ENCODE measurements around the gene ITGB4. TPM values are rescaled to one million over a fixed set of nuclear protein-coding genes. Genes with fewer than 3 reads are reported as not detected.

The ITGB4 gene
- total and polyA plus RNA-seq, 4 donors = 11.1 to 47.8 (median 14.8) TPM

DNA sequence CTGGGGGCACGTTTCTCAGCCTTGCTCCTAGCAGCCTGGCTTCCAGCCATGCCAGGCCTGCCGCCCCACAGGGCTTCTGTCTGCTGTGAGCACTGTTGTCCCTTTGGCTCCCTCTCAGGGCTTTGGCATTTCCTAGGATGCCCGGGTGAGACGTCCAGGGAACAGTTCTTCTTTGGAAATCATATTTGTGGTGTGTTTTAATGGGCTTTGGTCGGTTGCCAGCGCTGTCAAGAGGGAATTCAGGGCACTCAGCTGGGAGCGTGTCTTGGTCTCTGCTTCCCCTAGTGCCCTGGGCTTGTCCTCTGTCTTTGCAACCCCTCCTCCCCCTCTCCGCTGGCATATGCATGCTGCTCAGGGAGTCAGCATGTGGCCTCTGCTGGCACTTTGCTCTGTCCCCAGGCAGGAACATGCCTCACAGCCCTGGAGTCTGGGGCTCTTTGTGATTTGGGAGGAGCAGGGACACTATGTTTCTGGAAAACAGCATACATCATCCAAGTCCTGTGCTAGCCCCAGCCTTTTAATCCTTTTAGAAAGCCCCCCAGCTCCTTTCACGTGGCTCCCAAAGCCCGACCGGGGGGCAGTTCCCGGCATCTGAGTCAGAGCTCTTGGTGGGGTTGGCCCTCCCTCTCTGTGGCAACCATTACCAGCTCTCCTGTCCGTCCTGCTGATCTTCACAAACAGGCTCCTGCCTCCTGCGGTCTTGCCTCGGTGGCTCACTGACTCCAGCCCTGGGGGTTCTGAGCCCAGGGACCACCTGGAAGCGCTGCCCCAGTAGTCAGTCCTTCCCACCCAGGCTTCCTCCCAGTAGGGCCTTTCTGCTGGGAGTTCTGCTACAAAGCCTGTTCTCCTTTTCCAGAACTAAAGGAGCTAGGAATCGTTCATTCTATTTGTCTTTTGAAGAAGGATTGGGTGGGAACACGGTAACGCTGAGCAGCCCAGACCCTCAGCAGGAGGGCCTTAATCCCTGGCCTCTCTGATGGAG is 27.5 kb upstream of the ITGB4 start:
- WGBS, 2 donors = 67 to 80% methylated on average over 19 of the region's 19 CpGs
- H3K9me3 ChIP-seq (ENCODE audit: control insufficient read depth in 4 of 4, insufficient read depth in 3 of 4, low read length in 3 of 4) = peaks cover 0 to 2% (median 0%) of the 10 kb centered on the region in 4 donors
- no peak overlapping the region for H3K4me3 ChIP-seq
- peaks cover 0 to 26% (median 0%) of the 10 kb centered on the region in 5 donors for H3K4me1 ChIP-seq (ENCODE audit: control insufficient read depth in 5 of 5, insufficient read depth in 5 of 5, low read length in 5 of 5)
- no peaks in the 10 kb centered on the region for H3K27me3 ChIP-seq (ENCODE audit: control insufficient read depth in 3 of 3, insufficient read depth in 3 of 3, low read length in 2 of 3)
- no peak overlapping the region for H3K9ac ChIP-seq (ENCODE audit: insufficient read depth in 1 of 2, low read length in 2 of 2)
- peaks cover 0 to 51% (median 19%) of the 10 kb centered on the region in 4 donors for H3K36me3 ChIP-seq (ENCODE audit: control insufficient read depth in 4 of 4, insufficient read depth in 4 of 4, low read length in 4 of 4)
- DNase-seq = peak; percentile 37 to 75 (median 54)
- TF ChIP-seq, protein P1, sequence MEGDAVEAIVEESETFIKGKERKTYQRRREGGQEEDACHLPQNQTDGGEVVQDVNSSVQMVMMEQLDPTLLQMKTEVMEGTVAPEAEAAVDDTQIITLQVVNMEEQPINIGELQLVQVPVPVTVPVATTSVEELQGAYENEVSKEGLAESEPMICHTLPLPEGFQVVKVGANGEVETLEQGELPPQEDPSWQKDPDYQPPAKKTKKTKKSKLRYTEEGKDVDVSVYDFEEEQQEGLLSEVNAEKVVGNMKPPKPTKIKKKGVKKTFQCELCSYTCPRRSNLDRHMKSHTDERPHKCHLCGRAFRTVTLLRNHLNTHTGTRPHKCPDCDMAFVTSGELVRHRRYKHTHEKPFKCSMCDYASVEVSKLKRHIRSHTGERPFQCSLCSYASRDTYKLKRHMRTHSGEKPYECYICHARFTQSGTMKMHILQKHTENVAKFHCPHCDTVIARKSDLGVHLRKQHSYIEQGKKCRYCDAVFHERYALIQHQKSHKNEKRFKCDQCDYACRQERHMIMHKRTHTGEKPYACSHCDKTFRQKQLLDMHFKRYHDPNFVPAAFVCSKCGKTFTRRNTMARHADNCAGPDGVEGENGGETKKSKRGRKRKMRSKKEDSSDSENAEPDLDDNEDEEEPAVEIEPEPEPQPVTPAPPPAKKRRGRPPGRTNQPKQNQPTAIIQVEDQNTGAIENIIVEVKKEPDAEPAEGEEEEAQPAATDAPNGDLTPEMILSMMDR (IDR thresholded peaks at IDR 0.05; ENCODE audit: control extremely low read depth, extremely low read depth) = no peak
- peak; percentile 29 for ATAC-seq (ENCODE audit: insufficient read depth, low FRiP score)
- peak overlapping the region; percentile 69 to 97 for H3K27ac ChIP-seq (ENCODE audit: low read depth in 1 of 2, low read length in 1 of 2)

DNA sequence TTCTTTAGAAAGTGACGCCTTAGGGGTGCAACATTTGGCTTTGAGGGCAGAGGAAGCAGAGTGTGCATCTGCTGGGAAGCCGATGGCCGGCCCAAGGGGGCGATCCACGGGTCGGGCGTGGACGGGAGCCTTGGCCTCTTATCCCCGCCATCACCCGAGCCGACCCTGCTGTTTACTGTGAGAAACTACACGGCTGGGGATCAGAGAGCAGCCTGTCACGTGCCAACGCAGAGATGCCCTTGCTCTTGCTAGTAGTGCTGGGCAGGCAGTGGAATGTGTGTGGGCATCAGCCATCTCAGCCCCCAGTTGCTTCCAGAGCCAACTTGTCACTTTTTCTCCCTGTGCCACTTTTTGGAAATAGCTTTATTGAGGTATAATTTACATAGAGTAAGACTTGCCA is 26.7 kb upstream of the ITGB4 start:
- 84 to 90% methylated on average over 13 to 14 of the region's 14 CpGs for WGBS, 2 donors
- no peak overlapping the region for H3K9ac ChIP-seq (ENCODE audit: insufficient read depth in 1 of 2, low read length in 2 of 2)
- H3K36me3 ChIP-seq (ENCODE audit: control insufficient read depth in 4 of 4, insufficient read depth in 4 of 4, low read length in 4 of 4) = peaks cover 0 to 51% (median 20%) of the 10 kb centered on the region in 4 donors
- H3K27me3 ChIP-seq (ENCODE audit: control insufficient read depth in 3 of 3, insufficient read depth in 3 of 3, low read length in 2 of 3) = no peaks in the 10 kb centered on the region
- DNase-seq (no peak), ATAC-seq (ENCODE audit: insufficient read depth, low FRiP score) (no peak)
- H3K4me3 ChIP-seq = no peak overlapping the region
- peak overlapping the region; percentile 69 to 97 for H3K27ac ChIP-seq (ENCODE audit: low read depth in 1 of 2, low read length in 1 of 2)
- peaks cover 0 to 2% (median 0%) of the 10 kb centered on the region in 4 donors for H3K9me3 ChIP-seq (ENCODE audit: control insufficient read depth in 4 of 4, insufficient read depth in 3 of 4, low read length in 3 of 4)
- TF ChIP-seq, protein P1 (IDR thresholded peaks at IDR 0.05; ENCODE audit: control extremely low read depth, extremely low read depth) = no peak
- H3K4me1 ChIP-seq (ENCODE audit: control insufficient read depth in 5 of 5, insufficient read depth in 5 of 5, low read length in 5 of 5) = peaks cover 0 to 32% (median 6%) of the 10 kb centered on the region in 5 donors

DNA sequence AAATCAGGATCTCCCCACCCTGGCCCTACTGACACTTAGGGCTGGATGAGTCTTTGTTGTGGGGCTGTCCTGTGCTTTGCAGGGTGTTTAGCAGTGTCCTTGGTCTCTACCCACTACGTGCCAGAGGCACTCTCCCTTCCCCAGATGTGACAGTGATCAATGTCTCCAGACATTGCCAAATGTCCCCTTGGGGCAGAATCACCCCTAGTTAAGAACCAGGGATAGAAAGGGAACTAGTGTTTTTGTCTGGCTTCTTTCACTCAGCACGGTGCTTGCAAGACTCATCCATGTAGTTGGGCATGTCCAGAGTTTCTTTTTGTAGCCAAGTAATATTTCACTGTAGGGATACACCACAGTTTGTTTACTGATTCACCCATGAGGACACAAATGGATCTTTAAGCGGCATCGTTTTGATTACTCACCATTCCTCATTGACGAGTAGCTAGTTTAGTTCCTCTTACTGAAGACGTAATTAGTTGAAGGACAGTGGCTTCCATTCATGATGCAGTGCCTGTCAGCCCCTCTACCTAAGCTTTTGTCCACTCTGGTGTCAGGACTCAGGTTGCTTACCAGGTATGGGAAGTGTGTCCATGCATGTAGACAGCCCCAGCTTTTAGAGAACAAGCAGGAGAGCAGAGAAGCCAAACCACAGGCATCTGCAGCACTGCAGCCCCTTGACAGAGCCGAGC is 26.0 kb upstream of the ITGB4 start:
- ATAC-seq (ENCODE audit: insufficient read depth, low FRiP score) = no peak
- 87 to 90% methylated on average over 7 of the region's 7 CpGs for WGBS, 2 donors
- Histone ChIP-seq H3K27ac (ENCODE audit: low read depth in 1 of 2, low read length in 1 of 2) (peak overlapping the region in 1 of 2 donors; percentile 97), H3K4me1 (ENCODE audit: control insufficient read depth in 5 of 5, insufficient read depth in 5 of 5, low read length in 5 of 5) (peaks cover 0 to 32% (median 7%) of the 10 kb centered on the region in 5 donors), H3K36me3 (ENCODE audit: control insufficient read depth in 4 of 4, insufficient read depth in 4 of 4, low read length in 4 of 4) (peaks cover 0 to 51% (median 20%) of the 10 kb centered on the region in 4 donors), H3K4me3 (no peak overlapping the region), H3K9ac (ENCODE audit: insufficient read depth in 1 of 2, low read length in 2 of 2) (no peak overlapping the region), H3K9me3 (ENCODE audit: control insufficient read depth in 4 of 4, insufficient read depth in 3 of 4, low read length in 3 of 4) (peaks cover 0 to 2% (median 0%) of the 10 kb centered on the region in 4 donors), H3K27me3 (ENCODE audit: control insufficient read depth in 3 of 3, insufficient read depth in 3 of 3, low read length in 2 of 3) (no peaks in the 10 kb centered on the region)
- TF ChIP-seq, protein P1 (IDR thresholded peaks at IDR 0.05; ENCODE audit: control extremely low read depth, extremely low read depth) = no peak
- no peak for DNase-seq
